Kidney (tissue), 14 donors: ENCODE data around the gene TMPRSS3. TPM values are rescaled to one million over a fixed set of nuclear protein-coding genes. Genes with fewer than 3 reads are reported as not detected.
A peak's percentile ranks its signal among the peaks of the same experiment; 100 is the strongest.

ENCODE experiments used
- DNase-seq, 5 donors: peaks; one replicate each; pipeline ENCODE4 v3.0.0-alpha.2; 2013 to 2020
- FAIRE-seq: peaks from 2 replicates; lab custom pipeline; 2012; peaks lifted over from hg19 to GRCh38; lab: Jason Lieb, UNC
- H3K27ac ChIP-seq, 2 donors: one replicate each; pipeline ENCODE4 v1.7.0; 2013; ENCODE audit warnings: low read depth in 2 of 2, low read length in 2 of 2, inconsistent platforms in 1 of 2
- H3K27me3 ChIP-seq: one replicate; pipeline ENCODE4 v1.7.1; 2013; ENCODE audit warnings: low read length, inconsistent platforms; ENCODE audit not compliant: control insufficient read depth, insufficient read depth
- H3K36me3 ChIP-seq, 3 donors: one replicate each; pipeline versions ENCODE4 v1.7.0 to v1.7.1; 2013; ENCODE audit warnings: low read length in 3 of 3, control low read depth in 1 of 3, inconsistent platforms in 1 of 3; ENCODE audit not compliant: insufficient read depth in 3 of 3, control insufficient read depth in 2 of 3
- H3K4me1 ChIP-seq, 3 donors: one replicate each; pipeline versions ENCODE4 v1.7.0 to v1.7.1; 2013; ENCODE audit warnings: low read length in 3 of 3, inconsistent platforms in 1 of 3, low read depth in 1 of 3; ENCODE audit not compliant: control insufficient read depth in 2 of 3, insufficient read depth in 2 of 3
- H3K4me3 ChIP-seq, 3 donors: one replicate each; pipeline versions ENCODE4 v1.7.0 to v1.8.1; 2013; ENCODE audit warnings: low read length in 3 of 3, control low read depth in 1 of 3, inconsistent platforms in 1 of 3
- H3K9ac ChIP-seq, 3 donors: one replicate each; pipeline versions ENCODE4 v1.7.0 to v1.7.1; 2013; ENCODE audit warnings: low read length in 3 of 3, control low read depth in 1 of 3, inconsistent platforms in 1 of 3
- H3K9me3 ChIP-seq, 3 donors: one replicate each; pipeline versions ENCODE4 v1.7.0 to v1.7.1; 2013; ENCODE audit warnings: low read length in 3 of 3, control low read depth in 1 of 3, inconsistent platforms in 1 of 3; ENCODE audit not compliant: control insufficient read depth in 2 of 3, insufficient read depth in 1 of 3
- CTCF ChIP-seq: IDR thresholded peaks from 3 replicates; pipeline ENCODE4 v1.5.1; 2012; ENCODE audit warnings: mild to moderate bottlenecking, moderate library complexity, borderline replicate concordance; ENCODE audit not compliant: insufficient read depth; ENCODE audit errors: extremely low read depth
- intact Hi-C: fragments of 100-400 bp; cut with DNase I; formaldehyde crosslinking; loops from one replicate; pipeline ENCODE4 v1.11.1; 2022
- polyA plus RNA-seq: library from polyadenylated mRNA; stranded (reverse); fragments of 350-450 nt; fragmentation: Illumina TruSeq; extraction: RNeasy Lipid Tissue Mini Kit (QIAGEN cat#74804); gene quantifications from one replicate; pipeline ENCODE4 v1.2.3, GENCODE V29; 2014; ENCODE audit warnings: low read depth, low replicate concordance; ENCODE audit not compliant: insufficient read depth
- total RNA-seq: library from RNA; stranded (reverse); fragmentation: NEBNext Ultra II Directional; extraction: Animal tissue kit (Norgen Biotek cat#: 25700); gene quantifications from one replicate; pipeline ENCODE4 v1.2.1, GENCODE V29; 2021
- donor health status: control.
- donor health status: control.
- donor health status: control.
- donor health status: control.
- donor health status: control.
- donor health status: DM: yes; HTN: yes; CAD: no.
- donor health status: Normal renal cell carcinoma (clear cell type).

The TMPRSS3 gene
- total and polyA plus RNA-seq, 2 donors from 2014 or later: 3.0 to 15.4 TPM

GRCh38 chr21:42373908-42374455, 21.9 kb downstream of the TMPRSS3 start:
- Histone ChIP-seq H3K27ac (no peak overlapping the region), H3K4me1 (no peaks in the 10 kb centered on the region), H3K36me3 (no peaks in the 10 kb centered on the region), H3K4me3 (no peak overlapping the region), H3K27me3 (no peaks in the 10 kb centered on the region), H3K9ac (no peak overlapping the region), H3K9me3 (no peaks in the 10 kb centered on the region)
- intact Hi-C loops: loop anchor here (10.0 kb wide), 1 partner anchor 129 kb away; no protein-coding TSS in a partner anchor
- no peak for FAIRE-seq
- peak in 1 of 5 donors; percentile 57 for DNase-seq
- no peak for TF ChIP-seq CTCF

- FAIRE-seq: no peak
Measured at GRCh38 chr21:42373196-42373907, 22.5 kb downstream of the TMPRSS3 start.

GRCh38 chr21:42370894-42371654, 24.8 kb downstream of the TMPRSS3 start:
- H3K36me3 ChIP-seq: no peaks in the 10 kb centered on the region
- no peak overlapping the region for H3K9ac ChIP-seq
- H3K4me1 ChIP-seq: no peaks in the 10 kb centered on the region
- H3K4me3 ChIP-seq: no peak overlapping the region
- no peaks in the 10 kb centered on the region for H3K9me3 ChIP-seq
- no peak overlapping the region for H3K27ac ChIP-seq
- no peaks in the 10 kb centered on the region for H3K27me3 ChIP-seq
- TF ChIP-seq CTCF: no peak
- DNase-seq (no peak), FAIRE-seq (no peak)
- intact Hi-C loops: loop anchor here (10.0 kb wide), 1 partner anchor 126 kb away; no protein-coding TSS in a partner anchor

More at GRCh38 chr21:42373196-42373907, 22.5 kb downstream of the TMPRSS3 start:
- no peak for TF ChIP-seq CTCF
- Histone ChIP-seq H3K4me3 (no peak overlapping the region), H3K36me3 (no peaks in the 10 kb centered on the region), H3K4me1 (no peaks in the 10 kb centered on the region), H3K27me3 (no peaks in the 10 kb centered on the region), H3K9me3 (no peaks in the 10 kb centered on the region), H3K9ac (no peak overlapping the region), H3K27ac (no peak overlapping the region)
- intact Hi-C loops: loop anchor here (10.0 kb wide), 1 partner anchor 129 kb away; no protein-coding TSS in a partner anchor
- DNase-seq: peak in 1 of 5 donors; percentile 37
